Motor neuron (in vitro differentiated cells): ENCODE data around the gene FAM110C. TPM values are rescaled to one million over a fixed set of nuclear protein-coding genes. Genes with fewer than 3 reads are reported as not detected.
A peak's percentile ranks its signal among the peaks of the same experiment; 100 is the strongest.

Experiments
- ATAC-seq, 8 experiments: fragments of 200-7000 bp; cut with Tn5 transposase; replicated peaks in 6 of 8; 2 replicates each; pipeline ENCODE4 v1.8.0; 2021; ENCODE audit warnings: mild to moderate bottlenecking in 8 of 8, moderate library complexity in 8 of 8
- H3K27ac ChIP-seq, 2 donors: fragments of 250-450 bp; sonication (Bioruptor Pico); 2 replicates each; pipeline ENCODE4 v1.9.0; 2021; ENCODE audit warnings: antibody characterized with exemption in 2 of 2, mild to moderate bottlenecking in 2 of 2, moderate library complexity in 1 of 2
- H3K4me1 ChIP-seq, 2 donors: fragments of 250-450 bp; sonication (Bioruptor Pico); replicated peaks in 1 of 2; 2 replicates each; pipeline ENCODE4 v1.6.1; 2021; ENCODE audit warnings: antibody characterized with exemption in 2 of 2, mild to moderate bottlenecking in 2 of 2, moderate library complexity in 1 of 2
- H3K4me3 ChIP-seq, 5 donors: fragments of 250-450 bp; sonication (Bioruptor Pico); 2 replicates each; pipeline ENCODE4 v1.9.0; 2021; ENCODE audit warnings: antibody characterized with exemption in 5 of 5, mild to moderate bottlenecking in 5 of 5, moderate library complexity in 4 of 5
- WGBS, 10 experiments: fragments of 450-650 bp; shearing (Covaris generic); methylation state at CpG; one replicate each; pipeline ENCODE4 v1.0.0; 2022; 5-methylcytosine and 5-hydroxymethylcytosine counted together
- in situ Hi-C, 9 experiments: fragments of 400-800 bp; cut with MboI; loops; one replicate each; pipeline ENCODE4 v1.15.0; 2021; ENCODE audit warnings: low sequenced_read_pairs in 9 of 9, low pct_unique_long_range_greater_than_20kb in 2 of 9; ENCODE audit not compliant: unreplicated experiment in 9 of 9
- total RNA-seq, 8 experiments: library from RNA; unstranded; fragments of 300-600 nt; gene quantifications; 2 replicates each; pipeline versions ENCODE4 v1.2.3 to v1.2.4, GENCODE V29; 2022

FAM110C gene
- total RNA-seq, 8 experiments from 2014 or later: 0.11 to 2.4 (median 0.19) TPM; not detected in 3

GRCh38 chr2:65121-65520 is 18.8 kb upstream of the FAM110C start:
- Histone ChIP-seq H3K4me1 (no peaks in the 10 kb centered on the region), H3K4me3 (no peak overlapping the region), H3K27ac (no peak overlapping the region)
- in situ Hi-C loops: no loop called here
- no peak for ATAC-seq
- WGBS, 10 experiments: 20 to 100% (median 49%) methylated on average over 1 to 3 of the region's 4 CpGs; no CpG with 5 or more reads in 3 of the 10 experiments

- ATAC-seq: no peak
- in situ Hi-C loops: no loop called here
- no peak overlapping the region for H3K4me3 ChIP-seq
- 0 to 100% (median 50%) methylated on average over 1 to 4 of the region's 4 CpGs; no CpG with 5 or more reads in 1 of the 10 experiments for WGBS, 10 experiments
- no peak overlapping the region for H3K27ac ChIP-seq
- no peaks in the 10 kb centered on the region for H3K4me1 ChIP-seq
These were observed 9.5 kb upstream of the FAM110C start for GRCh38 chr2:55587-56448.

DNA sequence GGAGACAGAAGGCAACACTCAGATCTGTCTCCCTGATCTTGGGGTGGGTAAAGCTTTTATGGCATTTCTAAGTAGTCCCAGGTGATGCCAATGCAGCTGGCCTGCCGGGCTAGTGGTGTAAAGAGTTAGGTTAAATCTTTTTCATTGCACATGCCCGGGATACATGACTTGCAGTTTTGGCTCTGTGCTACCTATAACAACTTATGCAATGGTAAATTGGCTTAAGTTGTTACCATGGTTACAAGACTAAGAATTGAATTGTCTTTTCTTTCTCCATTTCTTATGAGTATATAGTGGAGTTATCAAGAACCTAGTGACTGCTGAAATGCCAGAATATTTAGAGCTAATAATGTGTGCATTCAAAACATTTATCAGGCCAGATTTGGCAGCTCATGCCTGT is 5.3 kb upstream of the FAM110C start:
- Histone ChIP-seq H3K4me1 (peaks cover 0 to 4% of the 10 kb centered on the region in 2 donors), H3K4me3 (no peak overlapping the region), H3K27ac (no peak overlapping the region)
- in situ Hi-C loops: no loop called here
- ATAC-seq: no peak
- WGBS, 10 experiments: 0 to 92% (median 38%) methylated on average over 1 to 2 of the region's 2 CpGs; no CpG with 5 or more reads in 4 of the 10 experiments

- WGBS, 10 experiments: 0 to 93% (median 66%) methylated on average over 1 to 3 of the region's 3 CpGs; no CpG with 5 or more reads in 3 of the 10 experiments
- Histone ChIP-seq H3K4me1 (peaks cover 0 to 4% of the 10 kb centered on the region in 2 donors), H3K4me3 (no peak overlapping the region), H3K27ac (no peak overlapping the region)
- no peak for ATAC-seq
- in situ Hi-C loops: no loop called here
These were observed 1.4 kb upstream of the FAM110C start for GRCh38 chr2:47737-48136.

DNA sequence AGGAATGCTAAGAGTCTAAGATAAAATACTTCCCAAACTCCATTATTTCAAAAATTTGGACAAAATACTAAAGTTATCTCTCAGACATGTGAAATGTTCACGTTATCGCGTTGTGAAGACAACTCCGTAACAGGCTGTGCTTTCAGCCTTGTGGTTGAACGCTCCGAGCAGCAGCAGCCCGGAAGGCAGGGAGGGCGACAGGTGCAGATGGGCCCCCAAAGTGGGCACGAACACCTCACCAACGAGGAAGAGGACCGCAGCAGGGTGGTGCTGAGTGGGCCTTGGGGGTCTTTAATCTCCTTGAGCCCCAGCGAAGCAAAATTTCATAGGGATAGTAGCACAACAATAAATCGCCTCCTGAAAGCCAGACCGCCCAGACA is 1.0 kb upstream of the FAM110C start:
- Histone ChIP-seq H3K27ac (no peak overlapping the region), H3K4me1 (peaks cover 0 to 4% of the 10 kb centered on the region in 2 donors), H3K4me3 (peak overlapping the region in 2 of 5 donors; percentile 35 to 44)
- WGBS, 10 experiments: 13 to 100% (median 47%) methylated on average over 1 to 13 of the region's 14 CpGs; no CpG with 5 or more reads in 1 of the 10 experiments
- in situ Hi-C loops: no loop called here
- peak in 1 of 8 experiments; percentile 7 for ATAC-seq

- WGBS, 10 experiments: no CpG with 5 or more reads among the region's 52 CpGs
- ATAC-seq: peak in 5 of 8 experiments; percentile 45 to 68 (median 52)
- in situ Hi-C loops: no loop called here
- no peak overlapping the region for H3K27ac ChIP-seq
- H3K4me3 ChIP-seq: peak overlapping the region; percentile 27 to 44 (median 35)
- H3K4me1 ChIP-seq: peaks cover 0 to 4% of the 10 kb centered on the region in 2 donors
These were observed 204 bp downstream of the FAM110C start for GRCh38 chr2:46131-46470.

DNA sequence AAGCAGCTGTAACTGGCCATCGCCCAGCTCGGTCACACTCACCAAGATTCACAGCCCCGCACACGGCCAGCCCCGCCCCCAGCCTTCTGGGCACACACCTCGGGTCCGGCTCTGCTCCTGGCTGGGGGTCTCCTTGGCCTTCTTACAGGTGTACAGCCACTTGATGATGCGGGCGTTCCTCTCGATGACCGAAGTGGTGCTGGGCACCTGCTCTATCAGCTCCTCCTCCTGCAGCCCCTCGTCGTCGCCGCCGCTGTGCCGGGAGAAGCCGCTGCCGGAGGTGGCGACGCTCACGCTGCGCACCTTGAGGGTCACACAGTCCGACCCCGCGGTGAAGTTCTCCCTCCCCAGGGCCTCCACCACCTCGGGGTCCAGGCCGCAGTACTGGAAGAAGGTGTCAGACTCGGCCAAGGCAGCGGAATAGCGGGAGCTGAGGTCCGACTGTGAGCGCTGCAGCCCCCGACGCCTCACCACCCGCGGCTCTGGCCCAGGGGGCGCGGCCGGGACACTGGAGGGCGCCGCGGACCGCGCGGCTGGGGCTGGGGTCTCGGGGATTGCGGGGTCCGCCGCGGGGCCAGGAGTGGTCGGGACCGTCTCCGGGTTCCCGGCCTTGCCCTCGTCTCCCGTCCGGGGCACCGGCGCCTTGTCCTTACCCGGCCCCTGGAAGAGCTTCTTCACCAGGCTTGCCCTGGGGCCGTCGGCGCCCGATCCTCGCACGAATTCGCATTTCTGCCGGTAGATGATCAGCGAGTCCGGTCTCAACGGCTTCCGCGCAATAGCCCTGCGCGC is 769 bp downstream of the FAM110C start:
- Histone ChIP-seq H3K4me1 (peaks cover 0 to 4% of the 10 kb centered on the region in 2 donors), H3K27ac (no peak overlapping the region), H3K4me3 (peak overlapping the region; percentile 27 to 44 (median 35))
- WGBS, 10 experiments: 0 to 20% (median 7%) methylated on average over 2 to 15 of the region's 76 CpGs; no CpG with 5 or more reads in 5 of the 10 experiments
- peak in 4 of 8 experiments; percentile 12 to 35 (median 28) for ATAC-seq
- in situ Hi-C loops: no loop called here

DNA sequence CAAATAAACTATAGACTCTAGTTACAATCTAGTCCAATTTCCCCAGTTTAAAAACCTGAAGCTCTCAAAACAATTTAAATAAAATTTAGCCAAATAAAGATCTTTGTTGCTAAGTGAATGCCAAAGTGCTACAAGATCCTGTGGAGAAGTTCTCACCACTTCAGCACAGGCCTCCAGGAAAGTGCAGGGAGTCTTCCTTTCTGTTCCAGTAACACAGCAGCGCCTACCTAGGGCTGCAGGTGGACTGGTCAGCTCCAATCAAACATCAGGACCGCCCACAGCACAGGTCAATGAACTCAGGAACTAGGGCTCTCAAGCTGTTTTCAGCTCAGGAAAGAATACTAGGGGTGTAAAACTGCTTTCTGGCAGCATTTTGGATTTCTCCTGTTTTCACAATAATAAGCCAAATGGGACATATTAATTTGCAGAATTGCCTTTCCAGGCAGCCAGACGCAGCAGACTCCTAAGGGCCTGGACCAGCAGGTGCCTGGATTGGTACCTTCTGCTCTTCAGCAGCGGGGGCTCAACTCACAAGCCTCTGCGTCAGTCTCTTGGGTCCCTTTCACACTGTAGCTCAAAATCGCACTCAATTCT is 1.5 kb downstream of the FAM110C start:
- peak overlapping the region in 1 of 5 donors; percentile 44 for H3K4me3 ChIP-seq
- no peak overlapping the region for H3K27ac ChIP-seq
- no peak for ATAC-seq
- 0 to 68% (median 22%) methylated on average over 1 to 4 of the region's 6 CpGs; no CpG with 5 or more reads in 5 of the 10 experiments for WGBS, 10 experiments
- H3K4me1 ChIP-seq: peaks cover 0 to 4% of the 10 kb centered on the region in 2 donors
- in situ Hi-C loops: no loop called here

DNA sequence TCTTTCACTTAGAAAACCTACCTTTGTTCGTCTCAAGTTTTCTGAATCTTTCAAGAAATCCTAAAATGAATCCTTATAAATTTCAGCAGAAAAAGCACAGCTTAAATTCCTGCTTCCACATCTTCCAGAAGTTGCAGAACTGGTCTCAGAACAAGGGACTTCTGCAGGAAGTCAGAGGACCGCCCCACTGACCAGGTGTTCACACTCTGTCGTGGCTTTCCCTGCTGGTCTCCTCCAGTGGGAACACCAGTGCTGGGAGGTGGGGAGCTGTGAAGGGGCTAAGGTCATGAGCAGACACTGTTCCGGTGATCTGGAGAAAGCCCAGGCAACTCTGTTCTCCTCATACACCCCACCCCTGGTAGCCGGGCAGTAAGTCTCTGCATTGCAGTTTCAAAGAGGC is 3.5 kb downstream of the FAM110C start:
- ATAC-seq: no peak
- H3K4me1 ChIP-seq: peaks cover 0 to 4% of the 10 kb centered on the region in 2 donors
- in situ Hi-C loops: no loop called here
- WGBS, 10 experiments: 0 to 100% (median 88%) methylated on average over 1 to 4 of the region's 5 CpGs
- no peak overlapping the region for H3K27ac ChIP-seq
- no peak overlapping the region for H3K4me3 ChIP-seq

DNA sequence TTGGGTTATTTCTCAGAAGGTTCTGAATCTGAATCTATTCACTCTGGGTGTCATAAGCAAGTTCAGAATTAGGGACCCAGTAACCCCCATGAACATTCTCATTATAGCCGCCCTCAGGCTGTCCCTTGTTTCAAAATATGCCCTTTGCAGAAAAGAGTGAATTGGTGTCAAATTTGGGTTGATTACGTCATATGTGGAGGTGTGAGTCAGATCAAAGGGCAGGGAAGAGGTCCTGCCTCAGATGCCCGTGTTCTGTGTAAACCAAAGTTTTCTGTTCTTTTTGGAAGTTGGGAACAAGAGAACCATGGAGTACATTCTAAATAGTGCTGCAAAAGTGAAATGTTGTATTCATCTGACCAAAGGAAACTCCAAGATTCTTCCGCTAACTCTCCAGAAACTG is 5.8 kb downstream of the FAM110C start:
- in situ Hi-C loops: no loop called here
- WGBS, 10 experiments: 0 to 100% (median 88%) methylated on average over 2 to 4 of the region's 4 CpGs; no CpG with 5 or more reads in 1 of the 10 experiments
- H3K4me1 ChIP-seq: no peaks in the 10 kb centered on the region

DNA sequence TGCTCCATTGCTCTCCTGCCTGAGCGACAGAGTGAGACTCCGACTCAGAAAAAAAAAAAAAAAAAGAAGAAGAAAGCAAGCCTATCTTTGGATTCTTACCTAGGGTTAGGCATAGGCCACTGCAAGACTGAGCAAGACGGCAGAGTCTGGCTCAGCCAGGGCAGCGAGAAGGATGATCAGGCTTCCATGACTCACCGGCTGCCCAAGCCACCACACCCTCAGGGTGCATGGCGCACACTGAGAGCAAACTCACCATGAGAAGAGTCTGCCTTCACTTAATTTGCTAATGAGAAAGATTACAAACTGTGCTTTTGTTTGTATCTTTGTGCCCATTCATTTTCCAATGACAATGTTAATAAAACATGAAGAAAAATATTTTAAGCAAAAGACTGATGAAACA is 8.2 kb downstream of the FAM110C start:
- ATAC-seq: peak in 3 of 8 experiments; percentile 59 to 89 (median 83)

More for the DNA sequence above, 5.8 kb downstream of the FAM110C start:
- H3K4me3 ChIP-seq: no peak overlapping the region
- H3K27ac ChIP-seq: no peak overlapping the region
- ATAC-seq: no peak

GRCh38 chr2:36318-36717 is 10.0 kb downstream of the FAM110C start:
- H3K4me3 ChIP-seq: no peak overlapping the region
- no peaks in the 10 kb centered on the region for H3K4me1 ChIP-seq
- in situ Hi-C loops: no loop called here
- H3K27ac ChIP-seq: no peak overlapping the region
- ATAC-seq: no peak
- WGBS, 10 experiments: 0 to 100% (median 83%) methylated on average over 1 of the region's 1 CpG

More for the DNA sequence above, 8.2 kb downstream of the FAM110C start:
- H3K27ac ChIP-seq: no peak overlapping the region
- in situ Hi-C loops: no loop called here
- H3K4me1 ChIP-seq: no peaks in the 10 kb centered on the region
- 37 to 94% (median 65%) methylated on average over 1 to 4 of the region's 6 CpGs; no CpG with 5 or more reads in 2 of the 10 experiments for WGBS, 10 experiments
- no peak overlapping the region for H3K4me3 ChIP-seq

DNA sequence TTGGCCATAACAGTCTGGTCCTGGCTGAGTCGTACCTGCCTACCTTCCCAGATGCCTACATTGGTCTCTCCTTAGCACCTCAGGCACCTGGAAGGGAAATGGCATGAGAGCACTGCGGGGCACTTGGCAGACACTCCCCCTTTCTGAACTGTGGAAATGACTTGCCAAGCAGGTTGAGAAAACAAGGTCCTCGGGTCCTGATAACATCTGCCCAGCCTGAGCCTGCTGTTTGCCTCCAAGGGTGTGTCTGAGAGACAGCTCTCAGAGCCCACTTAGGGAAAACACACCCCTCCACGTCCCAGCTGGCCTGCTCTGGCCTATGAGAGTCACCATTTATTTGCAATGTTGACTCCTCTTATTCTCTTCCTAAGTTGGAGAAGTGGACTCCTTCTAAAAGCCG is 10.5 kb downstream of the FAM110C start:
- no peaks in the 10 kb centered on the region for H3K4me1 ChIP-seq
- WGBS, 10 experiments: 10 to 100% (median 60%) methylated on average over 1 to 3 of the region's 5 CpGs; no CpG with 5 or more reads in 1 of the 10 experiments
- no peak overlapping the region for H3K27ac ChIP-seq
- in situ Hi-C loops: no loop called here
- no peak overlapping the region for H3K4me3 ChIP-seq
- peak in 1 of 8 experiments; percentile 66 for ATAC-seq
